NAMALWA (cell line): Measurements from ENCODE around the gene MATN1.

Source experiments
- DNase-seq: peaks from one replicate; pipeline ENCODE4 v3.0.0-alpha.2; 2015; ENCODE audit warnings: low spot score

Gene MATN1

GRCh38 chr1:30680879-30681278 is 42.5 kb downstream of the MATN1 start:
- no peak for DNase-seq

- no peak for DNase-seq
These were observed 43.0 kb downstream of the MATN1 start for GRCh38 chr1:30680429-30680828.

GRCh38 chr1:30679976-30680305 is 43.4 kb downstream of the MATN1 start:
- no peak for DNase-seq

GRCh38 chr1:30679201-30679975 is 44.0 kb downstream of the MATN1 start:
- DNase-seq: no peak

GRCh38 chr1:30678209-30678608 is 45.2 kb downstream of the MATN1 start:
- no peak for DNase-seq

GRCh38 chr1:30677471-30677870 is 45.9 kb downstream of the MATN1 start:
- DNase-seq: no peak

- DNase-seq: no peak
These were observed 47.6 kb downstream of the MATN1 start for GRCh38 chr1:30675761-30676160.

GRCh38 chr1:30675289-30675688 is 48.1 kb downstream of the MATN1 start:
- no peak for DNase-seq

- DNase-seq: no peak
These were observed 50.0 kb downstream of the MATN1 start for GRCh38 chr1:30673395-30673794.

GRCh38 chr1:30672661-30673060 is 50.7 kb downstream of the MATN1 start:
- no peak for DNase-seq

- DNase-seq: no peak
These were observed 52.9 kb downstream of the MATN1 start for GRCh38 chr1:30670240-30671060.

GRCh38 chr1:30668546-30669327 is 54.6 kb downstream of the MATN1 start:
- no peak for DNase-seq

GRCh38 chr1:30668024-30668423 is 55.4 kb downstream of the MATN1 start:
- DNase-seq: no peak

GRCh38 chr1:30666756-30667273 is 56.6 kb downstream of the MATN1 start:
- no peak for DNase-seq

- no peak for DNase-seq
These were observed 58.0 kb downstream of the MATN1 start for GRCh38 chr1:30665216-30666010.

- DNase-seq: no peak
These were observed 59.2 kb downstream of the MATN1 start for GRCh38 chr1:30664103-30664755.

- DNase-seq: no peak
These were observed 59.7 kb downstream of the MATN1 start for GRCh38 chr1:30663596-30664091.

GRCh38 chr1:30662291-30662840 is 61.0 kb downstream of the MATN1 start:
- no peak for DNase-seq

GRCh38 chr1:30661311-30661710 is 62.1 kb downstream of the MATN1 start:
- no peak for DNase-seq
